NCI-H1092 treated with DMSO at 0.1 percent for 48 hours (cell line): ENCODE data around the gene NDUFA8.

Source experiments
- DNase-seq: peaks from one replicate; lab custom pipeline; 2025; lab: John Stamatoyannopoulos, UW

NDUFA8 gene

DNA sequence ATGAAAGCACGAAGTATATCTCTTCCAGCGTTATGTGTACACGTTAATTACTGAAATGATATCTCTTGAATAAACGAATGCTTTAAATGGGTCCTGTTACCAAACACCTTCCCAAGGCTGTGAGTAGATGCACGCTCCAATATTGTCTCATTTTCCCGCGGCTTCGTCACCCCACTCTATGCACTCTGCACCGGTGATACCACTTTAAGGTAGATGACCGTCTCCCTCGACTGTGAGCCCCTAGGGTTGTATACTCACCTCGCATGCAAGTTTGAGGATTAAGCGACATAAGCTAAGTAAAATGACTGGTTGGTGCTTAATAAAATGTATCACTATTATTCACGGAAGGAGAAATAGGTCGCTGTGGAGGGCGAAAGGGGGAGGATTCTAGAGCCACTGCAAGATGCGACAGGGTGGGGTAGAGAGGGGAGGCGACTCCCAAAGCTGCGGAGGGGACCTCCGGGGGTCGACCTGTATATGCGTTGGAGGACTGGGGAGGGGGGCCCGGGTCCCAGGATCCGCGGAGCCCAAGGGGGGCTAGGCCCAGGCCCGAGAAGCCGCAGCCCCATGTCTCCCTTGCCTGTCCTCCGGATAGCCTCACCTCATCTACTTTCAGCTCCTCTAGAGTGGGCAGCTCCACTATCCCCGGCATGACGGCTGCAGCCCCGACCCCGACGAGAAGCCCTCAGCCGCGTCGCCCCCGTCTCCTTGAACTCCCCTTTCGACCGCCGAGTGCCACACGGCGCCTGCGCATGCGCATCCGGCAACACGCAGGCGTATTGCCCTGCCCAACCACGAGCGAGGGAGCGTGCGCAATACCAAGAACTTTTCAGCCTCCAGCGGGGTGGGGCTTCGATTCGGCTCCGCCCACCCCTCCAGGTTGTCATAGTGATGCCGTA, at the start of gene NDUFA8, which contains the start of gene MORN5:
TSS of gene NDUFA8 (minus strand) at position 754 of the 899 bp plus-strand sequence. CDS start at position 652, 102 bp downstream.
TSS of gene MORN5 (plus strand) at position 883 of the 899 bp plus-strand sequence. CDS start 65 bp downstream, outside the sequence.
- peak; percentile 97 for DNase-seq

DNA sequence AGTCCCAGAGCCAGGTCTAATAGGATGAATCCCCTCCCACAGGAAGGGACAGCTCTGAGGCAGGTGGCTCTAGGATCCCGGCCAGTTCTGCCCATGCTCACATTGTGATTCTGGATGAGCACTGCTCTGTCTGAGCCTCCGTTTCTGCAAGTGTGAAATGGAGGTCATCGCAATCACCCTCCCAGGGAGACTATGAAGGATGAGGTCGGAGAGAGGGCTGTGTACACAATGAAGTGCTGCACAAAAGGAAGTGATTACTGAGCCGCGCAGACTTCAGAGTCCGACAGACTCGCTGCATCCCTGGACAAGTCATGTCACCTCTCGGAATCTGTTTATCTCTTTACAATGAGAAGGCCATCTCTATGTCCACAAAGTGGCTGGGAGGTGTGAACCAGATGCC, 47.5 kb upstream of the NDUFA8 start:
- no peak for DNase-seq

DNA sequence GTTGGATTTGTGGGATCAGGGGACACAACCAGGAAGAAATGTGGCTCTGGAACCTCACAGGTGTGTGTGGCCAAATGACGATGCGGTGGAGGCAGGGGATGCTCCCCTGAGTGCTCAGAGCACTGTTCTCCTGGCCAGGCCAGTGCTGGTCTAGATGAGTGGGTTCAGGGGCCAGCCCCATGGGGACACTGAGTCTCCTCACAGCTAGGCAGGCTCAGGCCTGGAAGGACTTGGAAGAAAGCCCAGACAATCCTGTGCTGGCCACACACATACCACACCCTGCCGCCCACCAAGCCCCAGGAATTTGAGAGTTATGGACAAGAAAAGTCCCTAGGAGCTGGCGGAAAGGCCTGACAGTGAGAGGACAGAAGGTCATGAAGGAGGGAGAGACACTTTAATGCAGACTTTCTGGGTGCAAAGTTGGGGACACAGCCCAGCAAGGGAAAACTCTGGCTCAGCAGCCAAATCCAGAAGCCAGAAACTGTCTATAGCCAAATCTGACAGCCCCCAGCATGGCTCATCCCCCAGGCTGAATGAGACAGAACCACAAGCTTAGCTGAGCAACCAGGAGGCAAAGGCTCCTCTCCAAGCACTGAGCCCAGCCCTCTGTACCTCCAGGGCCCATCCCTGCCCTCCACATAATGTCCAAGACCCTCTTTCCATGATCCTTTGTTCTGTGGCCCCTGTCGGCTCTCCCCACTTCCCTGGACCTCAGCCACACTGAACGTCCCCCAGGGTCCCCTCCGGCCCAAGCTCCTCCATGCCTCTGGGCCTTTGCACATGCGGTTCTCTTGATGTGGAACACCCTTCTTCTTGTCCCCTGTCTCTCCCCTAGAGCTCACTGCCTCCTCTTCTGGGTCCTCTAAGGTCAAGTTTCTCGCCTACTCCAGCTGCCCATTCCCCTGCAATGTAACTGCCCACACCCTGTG, 46.8 kb upstream of the NDUFA8 start:
- no peak for DNase-seq

DNA sequence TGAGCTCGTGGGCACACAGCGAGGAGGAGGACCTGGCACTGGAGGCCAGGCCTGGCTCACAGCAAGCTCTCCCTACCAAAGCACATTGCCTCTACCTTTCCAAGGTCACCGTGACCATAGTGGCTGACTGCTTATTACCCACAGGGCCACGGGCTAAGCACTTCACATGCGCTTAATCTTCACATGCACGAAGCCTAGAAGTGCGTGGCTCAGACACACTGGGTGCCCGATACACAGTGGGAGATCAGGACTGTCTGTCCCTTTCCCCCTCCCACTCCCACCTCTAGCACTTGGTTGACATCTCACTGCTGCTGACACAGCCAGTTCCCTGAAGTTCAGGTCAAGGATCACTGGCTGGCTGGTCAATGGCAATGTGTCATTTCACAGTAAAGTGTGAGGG, 45.6 kb upstream of the NDUFA8 start:
- no peak for DNase-seq

DNA sequence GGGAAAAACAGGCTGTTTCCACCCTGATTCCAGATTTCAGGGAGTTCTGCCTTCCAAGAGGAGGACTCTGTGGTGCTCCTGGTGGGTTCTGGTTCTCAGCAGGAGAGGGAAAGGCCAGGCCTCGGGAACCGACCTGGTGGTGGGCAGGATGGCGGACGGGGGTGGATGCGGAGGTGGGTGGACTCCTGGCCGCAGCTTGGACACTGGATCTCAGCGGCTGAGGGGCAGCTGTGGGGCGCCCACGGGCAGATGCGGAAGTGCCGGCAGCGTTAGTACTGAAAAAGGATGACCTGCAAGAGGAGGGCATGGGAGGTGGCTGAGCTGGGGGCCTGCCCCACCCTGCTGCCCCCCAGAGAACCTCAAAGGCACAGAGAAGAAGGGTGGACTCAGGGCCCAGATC, 44.9 kb upstream of the NDUFA8 start:
- no peak for DNase-seq

DNA sequence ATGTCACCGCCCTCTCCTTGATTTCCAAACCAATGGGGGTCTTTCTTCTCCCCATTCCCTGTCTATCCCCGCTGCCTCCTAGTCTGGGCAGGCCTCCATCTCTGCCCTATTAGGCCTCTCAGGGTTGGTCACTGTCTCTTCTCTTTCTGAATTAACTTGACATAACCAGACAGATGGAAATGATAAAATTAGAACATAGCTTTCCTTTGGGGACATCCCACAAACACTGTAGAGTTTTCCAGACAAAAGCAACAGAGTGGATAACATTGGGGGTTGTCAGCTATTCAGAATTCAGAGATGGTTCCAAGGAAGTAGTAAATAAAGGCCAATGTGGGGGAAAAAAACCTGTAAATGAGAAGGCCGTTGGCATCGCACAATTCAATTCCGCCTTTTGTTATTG, 44.5 kb upstream of the NDUFA8 start:
- DNase-seq: no peak

DNA sequence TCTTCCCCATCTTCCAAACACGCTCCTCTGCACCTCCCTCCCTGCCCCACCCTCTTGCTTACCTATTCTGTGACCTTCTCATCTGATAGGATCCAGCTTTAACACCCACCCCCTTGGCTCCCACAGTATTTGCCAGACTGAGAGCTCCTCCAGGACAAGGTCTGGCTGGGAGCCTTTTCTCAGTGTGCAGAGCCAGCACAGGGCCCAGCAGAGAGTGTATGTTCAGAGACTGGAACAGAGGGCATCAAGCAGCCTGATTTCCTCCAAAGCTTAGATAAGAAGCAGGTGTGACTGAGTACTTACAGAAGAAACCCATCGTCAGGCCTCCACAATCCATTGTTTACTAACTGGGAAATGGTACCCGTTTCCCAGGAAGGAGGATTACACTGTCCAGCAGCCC, 42.5 kb upstream of the NDUFA8 start:
- DNase-seq: no peak

DNA sequence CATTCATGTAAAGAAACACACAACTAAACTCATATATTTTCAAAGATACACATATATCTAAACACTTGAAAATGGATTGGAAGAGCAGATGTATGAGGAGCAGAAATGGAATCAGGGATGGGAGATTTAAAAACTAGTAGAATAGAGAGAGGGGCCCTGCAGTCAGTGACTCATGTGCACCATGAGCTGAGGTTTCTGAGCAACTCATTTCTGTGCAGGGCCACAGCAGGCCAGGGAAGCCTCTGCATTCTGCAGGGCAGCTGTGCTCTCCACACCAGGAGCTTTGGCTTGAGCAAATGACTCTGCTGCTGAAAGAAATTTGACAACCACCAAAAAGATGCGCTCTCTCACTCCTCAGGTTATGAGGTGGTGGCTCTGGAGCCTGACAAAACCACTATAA, 42.1 kb upstream of the NDUFA8 start:
- DNase-seq: no peak

DNA sequence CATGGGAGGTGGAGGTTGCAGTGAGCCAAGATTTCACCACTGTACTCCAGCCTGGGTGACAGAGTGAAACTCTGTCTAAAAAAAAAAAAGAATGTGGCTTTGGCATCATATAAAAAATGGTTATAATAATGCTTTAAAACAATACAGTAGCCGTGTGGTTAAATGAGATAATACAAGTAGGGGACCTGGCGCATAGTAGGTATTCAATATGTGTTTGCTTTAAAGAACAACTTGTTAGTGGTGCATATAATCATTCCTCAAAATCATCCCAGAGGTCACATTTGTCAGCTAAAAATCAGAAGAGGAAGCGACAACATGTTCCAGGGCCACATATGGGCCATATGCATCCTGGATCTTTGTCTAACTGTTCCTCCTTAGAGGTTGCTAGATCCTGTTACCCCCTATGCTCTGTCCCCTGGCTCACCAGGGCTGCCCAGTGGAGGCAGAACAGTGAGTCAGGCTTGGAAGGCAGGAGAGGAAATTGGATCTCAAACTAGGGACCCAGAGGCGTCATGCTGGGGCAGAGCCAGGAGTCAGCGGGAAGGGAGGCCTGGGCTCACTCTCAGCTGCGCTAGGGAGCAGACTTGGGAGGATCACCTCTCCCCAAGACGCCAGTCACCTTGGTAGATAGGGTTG, 41.5 kb upstream of the NDUFA8 start:
- DNase-seq: no peak

DNA sequence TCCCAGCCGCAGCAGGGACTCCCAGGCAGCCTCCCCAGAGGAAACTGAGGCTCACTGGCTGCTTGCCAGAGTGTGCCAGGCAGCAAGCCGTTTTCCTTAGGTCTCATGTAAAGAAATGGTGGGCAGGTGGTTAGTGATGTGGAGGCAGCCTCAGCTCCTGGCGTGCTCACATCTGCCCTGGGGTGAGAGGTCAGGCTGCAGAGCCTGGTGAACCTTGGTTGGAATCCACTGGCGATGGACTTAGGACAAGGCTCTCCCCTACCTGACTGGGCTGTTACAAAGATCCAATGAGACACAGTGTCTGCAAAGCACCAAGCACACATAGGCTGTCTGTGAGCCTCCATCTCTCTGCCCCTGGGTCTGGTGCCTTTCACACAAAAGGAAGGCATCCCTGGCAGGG, 38.3 kb upstream of the NDUFA8 start:
- no peak for DNase-seq

DNA sequence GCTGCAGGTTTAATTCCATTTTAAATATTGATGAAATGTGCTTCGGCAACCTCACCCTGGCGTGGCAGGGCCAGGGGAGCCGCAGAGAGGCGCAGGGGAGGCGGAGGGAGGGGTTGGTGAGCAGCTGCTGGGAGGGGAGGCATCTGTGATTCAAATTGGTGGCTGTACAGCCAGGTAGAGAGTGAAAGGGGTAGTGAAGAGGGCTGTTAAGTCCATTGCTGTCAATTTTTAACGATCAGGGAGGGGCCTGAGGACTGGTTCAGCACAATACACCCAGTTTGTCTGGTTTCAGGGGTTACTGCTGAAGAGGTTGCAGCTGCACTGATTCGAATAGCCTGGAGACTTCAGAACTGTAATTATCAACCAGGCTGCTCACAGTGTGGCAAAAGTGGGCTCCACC, 37.8 kb upstream of the NDUFA8 start:
- peak; percentile 86 for DNase-seq

DNA sequence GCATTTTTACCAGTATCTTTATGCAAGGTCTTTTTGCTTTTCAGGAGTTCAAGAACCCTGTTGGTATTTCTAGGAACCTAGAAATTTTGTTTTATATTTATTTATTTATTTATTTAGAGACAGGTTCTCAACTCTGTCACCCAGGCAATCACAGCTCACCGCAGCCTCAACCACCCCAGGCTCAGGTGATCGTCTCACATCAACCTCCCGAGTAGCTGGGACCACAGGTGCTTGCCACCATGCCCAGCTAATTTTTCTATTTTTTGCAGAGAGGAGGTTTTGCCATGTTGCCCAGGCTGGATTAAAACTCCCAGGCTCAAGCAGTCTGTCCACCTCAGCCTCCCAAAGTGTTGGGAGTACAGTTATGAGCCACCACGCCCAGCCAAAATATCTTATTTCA, 36.3 kb upstream of the NDUFA8 start:
- no peak for DNase-seq

DNA sequence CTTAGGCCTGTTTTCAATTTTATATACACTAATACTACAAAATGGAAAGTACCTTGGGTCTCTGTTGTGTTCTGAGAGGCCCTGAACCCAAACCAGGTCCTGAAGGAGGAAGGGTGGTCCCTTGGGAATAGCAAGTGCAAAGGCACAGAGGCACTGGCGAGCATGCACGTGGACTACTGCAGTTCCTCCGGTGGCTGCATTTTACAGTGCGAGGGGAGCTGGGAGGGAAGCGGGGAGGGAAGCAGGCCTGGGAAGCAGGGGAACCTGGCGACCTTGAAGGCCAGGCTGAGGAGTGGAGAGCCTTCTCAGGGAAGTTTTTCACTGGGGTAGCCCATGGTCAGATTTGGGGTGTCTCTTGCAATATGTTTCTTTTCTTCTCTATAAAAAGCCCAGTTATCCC, 34.1 kb upstream of the NDUFA8 start:
- no peak for DNase-seq

DNA sequence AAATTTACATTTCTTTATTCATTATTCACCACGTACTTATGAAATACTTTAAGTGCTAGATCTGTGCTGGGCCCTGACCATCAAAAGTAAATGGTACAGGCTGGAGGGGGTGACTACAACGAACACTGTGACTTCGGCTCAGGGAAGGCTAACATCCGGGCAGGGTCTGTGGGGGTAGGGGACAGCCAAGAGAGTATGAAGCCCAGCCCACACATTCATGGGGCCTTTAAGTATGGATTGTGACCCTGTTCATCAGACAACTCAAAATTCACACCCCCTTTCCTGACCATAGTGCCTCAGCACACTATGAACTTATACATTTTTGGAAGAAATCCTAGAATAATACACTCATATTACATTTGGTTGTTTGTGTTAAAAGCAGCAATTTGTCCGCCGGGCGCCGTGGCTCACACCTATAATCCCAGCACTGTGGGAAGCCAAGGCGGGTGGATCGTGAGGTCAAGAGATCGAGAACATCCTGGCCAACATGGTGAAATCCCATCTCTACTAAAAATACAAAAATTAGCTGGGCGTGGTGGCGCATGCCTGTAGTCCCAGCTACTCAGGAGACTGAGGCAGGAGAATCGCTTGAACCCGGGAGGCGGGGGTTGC, 33.4 kb upstream of the NDUFA8 start:
- no peak for DNase-seq

DNA sequence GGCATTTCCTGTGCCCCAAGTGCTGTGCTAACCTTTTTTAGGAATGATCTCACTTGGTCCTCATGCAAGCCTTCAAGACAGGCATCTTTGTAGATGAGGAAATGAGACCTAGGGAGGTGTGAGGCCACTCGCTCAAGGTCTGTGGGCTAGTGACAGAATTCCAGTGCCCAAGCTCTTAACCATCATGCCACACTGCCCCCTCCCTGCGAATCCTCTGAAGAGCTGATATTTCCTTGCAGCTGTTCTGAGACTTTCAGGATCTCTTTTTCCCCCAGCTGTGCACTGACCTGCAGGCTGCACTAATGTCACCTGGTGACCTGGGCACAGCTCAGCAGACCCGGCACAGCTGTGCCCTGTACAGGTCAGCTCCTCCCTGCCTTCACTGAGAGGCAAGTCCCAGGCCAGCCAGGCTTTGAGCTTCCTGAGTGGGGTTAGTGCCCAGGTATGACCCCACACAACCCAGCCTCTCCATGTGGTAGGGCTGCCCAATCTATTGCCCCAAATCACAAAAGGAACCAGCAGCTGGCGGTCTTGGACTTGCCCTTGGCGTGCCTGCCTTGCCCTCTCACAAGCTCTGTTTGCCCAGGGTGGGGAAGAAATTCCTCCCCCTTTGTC, 32.8 kb upstream of the NDUFA8 start:
- DNase-seq: no peak

DNA sequence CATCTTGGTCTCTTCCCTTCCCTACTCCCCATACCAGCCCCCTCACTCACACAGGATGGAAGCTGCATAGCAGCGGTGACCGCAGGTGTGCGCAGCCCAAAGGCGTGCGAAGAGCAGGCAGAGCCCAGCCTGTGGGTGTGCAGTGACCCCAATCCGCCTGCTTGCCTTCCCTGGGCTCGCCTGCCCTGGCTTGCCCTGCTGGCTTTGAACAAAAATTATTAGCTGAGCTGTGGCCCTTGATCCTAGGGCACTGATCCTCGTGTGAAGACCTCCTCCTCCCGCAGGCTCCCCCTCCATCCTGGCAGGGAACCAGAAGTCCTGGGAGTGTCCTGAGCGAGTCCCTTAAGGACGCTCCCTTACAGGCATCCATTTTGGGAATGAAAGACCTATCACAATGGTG, 32.0 kb upstream of the NDUFA8 start:
- DNase-seq: no peak

DNA sequence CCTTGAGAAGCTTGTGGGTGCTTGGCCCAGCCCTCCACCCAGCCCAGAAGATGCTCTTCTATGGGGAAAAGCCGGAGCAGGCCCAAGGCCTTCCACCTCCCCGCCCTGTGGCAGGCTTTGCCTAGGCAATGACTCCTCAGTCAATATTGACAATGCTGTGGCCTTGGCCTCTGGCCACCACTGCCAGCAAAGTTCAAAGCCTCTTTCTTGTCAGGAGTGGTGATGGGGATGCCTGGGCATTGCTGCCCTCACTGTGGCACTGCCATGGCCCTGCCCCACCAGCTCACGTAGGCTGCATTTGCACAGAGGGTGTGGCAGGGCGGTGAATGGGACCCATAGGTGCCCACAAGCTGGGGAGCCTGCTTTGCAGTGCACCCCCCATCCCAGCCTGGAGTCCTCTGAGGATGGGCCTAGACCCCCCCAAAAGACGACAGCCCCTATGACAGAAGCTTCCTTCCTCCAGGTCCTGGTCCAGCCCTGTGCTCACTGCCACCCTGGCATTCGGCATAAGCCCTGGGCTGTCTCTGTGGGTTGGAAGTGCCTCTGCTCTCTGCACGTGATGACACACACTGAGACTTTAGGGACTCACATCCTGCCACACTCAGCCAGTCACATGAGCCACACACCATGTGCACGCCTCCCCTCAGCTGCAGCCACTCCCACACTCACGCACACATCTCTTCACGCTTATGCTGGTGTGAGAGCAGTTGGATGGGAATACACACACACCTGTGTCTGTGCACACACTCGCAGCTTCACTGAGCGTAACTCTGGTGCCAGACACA, 31.2 kb upstream of the NDUFA8 start:
- DNase-seq: no peak

DNA sequence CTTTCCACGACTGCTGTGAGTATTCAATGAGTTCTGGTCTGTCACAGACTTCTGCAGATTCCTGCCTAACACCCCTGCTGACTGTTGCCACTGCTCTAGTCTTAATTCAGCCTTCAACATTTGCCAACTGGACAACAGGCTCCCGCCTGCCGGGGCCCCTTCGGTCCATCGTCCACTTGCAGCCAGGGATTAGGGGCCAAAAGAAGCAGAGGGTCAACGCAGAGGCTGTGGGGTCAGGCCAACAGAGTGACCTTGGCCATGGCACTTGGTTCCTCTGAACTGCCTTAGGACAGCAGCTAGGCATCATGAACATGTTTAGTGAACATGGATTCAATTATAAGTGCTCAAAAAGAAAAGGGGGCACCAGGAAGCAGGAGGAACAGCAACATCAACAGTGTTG, 28.8 kb upstream of the NDUFA8 start:
- no peak for DNase-seq

DNA sequence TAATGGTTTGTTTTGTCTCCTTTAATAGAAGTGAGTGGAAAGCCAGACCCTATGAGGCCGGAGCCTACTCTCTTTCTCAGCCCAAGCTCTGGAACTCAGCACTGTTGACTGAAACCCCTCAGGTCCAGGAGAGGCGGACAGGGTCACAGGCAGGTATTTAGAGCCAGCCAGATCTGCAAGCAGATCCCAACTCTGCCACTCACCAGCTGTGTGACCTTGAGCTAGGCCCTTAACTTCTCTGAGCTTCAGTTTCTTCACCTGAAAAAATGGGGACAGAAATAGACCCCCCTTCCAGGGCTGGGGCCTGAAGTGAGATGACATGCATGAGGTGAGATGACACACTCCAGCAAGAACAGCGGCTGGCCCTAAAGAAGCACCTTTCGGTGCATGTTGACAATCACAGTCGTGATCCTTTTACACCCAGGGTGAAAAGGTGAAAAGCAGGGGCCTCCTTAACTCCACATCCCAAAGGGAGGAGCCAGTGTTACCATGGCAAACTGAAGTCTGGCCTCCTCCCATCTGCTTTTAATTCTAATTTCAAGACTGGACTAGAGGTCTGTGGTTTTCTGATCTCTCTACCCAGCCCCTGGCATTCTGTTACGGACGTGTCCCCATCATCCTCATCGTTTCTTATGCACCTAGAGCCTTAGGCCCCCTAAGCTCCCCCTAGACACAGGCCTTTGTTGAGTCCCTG, 27.3 kb upstream of the NDUFA8 start:
- no peak for DNase-seq

DNA sequence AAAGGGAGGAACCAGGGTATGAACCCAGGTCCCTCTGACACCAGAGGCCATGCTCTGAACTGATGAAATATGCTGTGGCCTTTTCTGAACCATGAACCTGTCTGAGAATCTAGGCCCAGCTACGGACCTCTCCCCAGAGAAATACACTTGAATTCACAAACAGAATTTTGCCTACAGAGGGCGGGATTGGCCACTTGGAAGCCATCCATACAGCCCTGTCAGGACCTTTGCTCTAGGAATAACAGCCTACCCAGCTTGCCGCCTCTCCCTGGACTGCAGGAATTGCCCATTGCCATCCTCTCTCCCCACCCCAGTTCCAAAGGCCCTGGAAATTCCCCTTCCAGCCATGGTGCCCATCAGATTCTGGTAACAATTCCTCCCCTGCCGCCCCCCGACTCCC, 26.7 kb upstream of the NDUFA8 start:
- no peak for DNase-seq
